Panc1 (cell line): ENCODE data around the gene CREB5. TPM values are rescaled to one million over a fixed set of nuclear protein-coding genes. Genes with fewer than 3 reads are reported as not detected.

Experiments used
- ATAC-seq: fragments of 200-7000 bp; cut with Tn5 transposase; 2 replicates; pipeline ENCODE4 v1.9.1; 2020; ENCODE audit warnings: mild to moderate bottlenecking, moderate library complexity
- BruUV-seq: library from RNA; stranded (reverse); fragments of 400-500 nt; replicated peaks from 2 replicates; lab custom pipeline; 2021; lab: Mats Ljungman, UMichigan
- CTCF ChIA-PET: fragments of 300-600 bp; sonication (Branson Sonifier 250); formaldehyde crosslinking; loops from one replicate; lab custom pipeline; 2022; ENCODE audit warnings: antibody characterized with exemption; lab: Charles Lee
- POLR2A ChIA-PET: fragments of 300-600 bp; sonication (Branson Sonifier 250); formaldehyde crosslinking; loops from one replicate; lab custom pipeline; 2022; ENCODE audit warnings: antibody characterized with exemption; lab: Charles Lee
- DNase-seq: peaks from one replicate; pipeline ENCODE4 v3.0.0-alpha.2; 2010; ENCODE audit warnings: low read depth, low spot score
- H3K27ac ChIP-seq: 2 replicates; pipeline ENCODE4 v1.5.1; 2011; ENCODE audit warnings: mild to moderate bottlenecking, low read length, inconsistent platforms
- H3K27me3 ChIP-seq: fragments of 200-500 bp; sonication (Bioruptor generic); 2 replicates; pipeline ENCODE4 v1.6.0; 2014; ENCODE audit warnings: low read length, inconsistent platforms; ENCODE audit not compliant: control insufficient read depth, insufficient read depth
- H3K36me3 ChIP-seq: fragments of 200-500 bp; sonication (Bioruptor generic); 2 replicates; pipeline ENCODE4 v1.5.1; 2014; ENCODE audit warnings: inconsistent platforms, mild to moderate bottlenecking, low read length, moderate library complexity; ENCODE audit not compliant: control insufficient read depth, insufficient read depth
- H3K4me1 ChIP-seq: 2 replicates; pipeline ENCODE4 v1.5.1; 2011; ENCODE audit warnings: inconsistent platforms, mild to moderate bottlenecking, low read length, moderate library complexity; ENCODE audit not compliant: control insufficient read depth, insufficient read depth
- H3K4me3 ChIP-seq, 2 experiments: 2 replicates each; pipeline ENCODE4 v1.5.1; 2011 to 2012; ENCODE audit warnings: low read depth in 2 of 2, low read length in 2 of 2, mild to moderate bottlenecking in 2 of 2, inconsistent platforms in 1 of 2, moderate library complexity in 1 of 2
- H3K9me3 ChIP-seq: fragments of 200-500 bp; sonication (Bioruptor generic); 2 replicates; pipeline ENCODE4 v1.5.1; 2014; ENCODE audit warnings: low read depth, mild to moderate bottlenecking, inconsistent platforms, low read length, moderate library complexity; ENCODE audit not compliant: control insufficient read depth, insufficient read depth
- CTCF ChIP-seq: fragments of 450-650 bp; IDR thresholded peaks from 2 replicates; pipeline ENCODE4 v1.5.1; 2017; ENCODE audit warnings: mild to moderate bottlenecking
- POLR2AphosphoS5 ChIP-seq: IDR thresholded peaks from 2 replicates; pipeline ENCODE4 v1.6.1; 2012; ENCODE audit warnings: mild to moderate bottlenecking, low read depth, low read length, moderate library complexity
- REST ChIP-seq, 2 experiments: IDR thresholded peaks; 2 replicates each; pipeline ENCODE4 v1.6.1; 2011 to 2012; ENCODE audit warnings: low read depth in 2 of 2, control low read depth in 1 of 2, low read length in 1 of 2, mild to moderate bottlenecking in 1 of 2, moderate library complexity in 1 of 2; ENCODE audit not compliant: insufficient read depth in 1 of 2
- SIN3A ChIP-seq: IDR thresholded peaks from 2 replicates; pipeline ENCODE4 v1.6.1; 2012; ENCODE audit warnings: low read depth, mild to moderate bottlenecking, low read length, moderate library complexity, borderline replicate concordance; ENCODE audit not compliant: insufficient read depth
- TCF7L2 ChIP-seq: IDR thresholded peaks from 2 replicates; pipeline ENCODE4 v1.6.1; 2011; ENCODE audit warnings: mild to moderate bottlenecking, low read depth, low read length, inconsistent platforms
- in situ Hi-C: cut with HindIII; loops from 2 replicates; pipeline ENCODE4 v1.10.0; 2016; ENCODE audit warnings: low sequenced_read_pairs, low pct_unique_long_range_greater_than_20kb
- intact Hi-C: fragments of 100-400 bp; cut with micrococcal nuclease; formaldehyde crosslinking; loops from one replicate; pipeline ENCODE4 v1.10.0; 2022; ENCODE audit not compliant: unreplicated experiment
- total RNA-seq: library from RNA; stranded (reverse); gene quantifications from one replicate; pipeline ENCODE4 v1.2.1, GENCODE V29; 2021; ENCODE audit not compliant: unreplicated experiment

The CREB5 gene
- total RNA-seq, 1 experiment from 2014 or later: 3.1 TPM

- CTCF ChIA-PET: no interaction called here
These were observed 187.1 kb downstream of the CREB5 start for GRCh38 chr7:28599411-28599810.

GRCh38 chr7:28602282-28602681 is 190.0 kb downstream of the CREB5 start:
- Histone ChIP-seq H3K4me1 (no peaks in the 10 kb centered on the region), H3K4me3 (no peak overlapping the region), H3K36me3 (no peaks in the 10 kb centered on the region), H3K9me3 (no peaks in the 10 kb centered on the region), H3K27ac (no peak overlapping the region), H3K27me3 (peaks cover 3% of the 10 kb centered on the region; the same call in 1 of the 2 replicates)
- DNase-seq (no peak), ATAC-seq (no peak)
- intact Hi-C loops (no loop called here), in situ Hi-C loops (no loop called here)
- POLR2A ChIA-PET: no interaction called here
- TF ChIP-seq POLR2AphosphoS5: no peak
- CTCF ChIA-PET: no interaction called here
- no TSS peak for BruUV-seq

More at GRCh38 chr7:28599411-28599810, 187.1 kb downstream of the CREB5 start:
- no peak overlapping the region for H3K27ac ChIP-seq
- no peak for TF ChIP-seq SIN3A
- TF ChIP-seq CTCF: no peak
- TF ChIP-seq POLR2AphosphoS5: no peak
- no peak for TF ChIP-seq REST (IDR thresholded peaks at IDR 0.05; ENCODE audit: insufficient read depth in 1 of 2, low read depth in 2 of 2, low read length in 1 of 2)
- TF ChIP-seq TCF7L2: no peak
- DNase-seq (no peak), ATAC-seq (no peak)
- no peak overlapping the region for H3K4me3 ChIP-seq
- BruUV-seq: no TSS peak
- H3K27me3 ChIP-seq: peaks cover 3% of the 10 kb centered on the region; the same call in 1 of the 2 replicates
- POLR2A ChIA-PET: no interaction called here
- no peaks in the 10 kb centered on the region for H3K9me3 ChIP-seq
- no peaks in the 10 kb centered on the region for H3K4me1 ChIP-seq
- intact Hi-C loops (no loop called here), in situ Hi-C loops (no loop called here)
- no peaks in the 10 kb centered on the region for H3K36me3 ChIP-seq

GRCh38 chr7:28605427-28606085 is 193.2 kb downstream of the CREB5 start:
- Histone ChIP-seq H3K36me3 (no peaks in the 10 kb centered on the region), H3K27ac (no peak overlapping the region), H3K4me1 (no peaks in the 10 kb centered on the region), H3K27me3 (peaks cover 3% of the 10 kb centered on the region; the same call in 1 of the 2 replicates), H3K9me3 (no peaks in the 10 kb centered on the region), H3K4me3 (no peak overlapping the region)
- TF ChIP-seq POLR2AphosphoS5 (no peak), SIN3A (no peak), TCF7L2 (no peak)
- POLR2A ChIA-PET: no interaction called here
- DNase-seq (no peak), ATAC-seq (no peak)
- intact Hi-C loops (no loop called here), in situ Hi-C loops (no loop called here)
- no TSS peak for BruUV-seq
- CTCF ChIA-PET: no interaction called here
